ENCODE measurements around the gene WDR73.

Gene WDR73

GRCh38 chr15:84611631-84612030, 42.5 kb downstream of the WDR73 start:
- no peak for DNase-seq
- no peak for ATAC-seq

- DNase-seq (no peak), ATAC-seq (no peak)
Measured at GRCh38 chr15:84609818-84610525, 44.1 kb downstream of the WDR73 start.

DNA sequence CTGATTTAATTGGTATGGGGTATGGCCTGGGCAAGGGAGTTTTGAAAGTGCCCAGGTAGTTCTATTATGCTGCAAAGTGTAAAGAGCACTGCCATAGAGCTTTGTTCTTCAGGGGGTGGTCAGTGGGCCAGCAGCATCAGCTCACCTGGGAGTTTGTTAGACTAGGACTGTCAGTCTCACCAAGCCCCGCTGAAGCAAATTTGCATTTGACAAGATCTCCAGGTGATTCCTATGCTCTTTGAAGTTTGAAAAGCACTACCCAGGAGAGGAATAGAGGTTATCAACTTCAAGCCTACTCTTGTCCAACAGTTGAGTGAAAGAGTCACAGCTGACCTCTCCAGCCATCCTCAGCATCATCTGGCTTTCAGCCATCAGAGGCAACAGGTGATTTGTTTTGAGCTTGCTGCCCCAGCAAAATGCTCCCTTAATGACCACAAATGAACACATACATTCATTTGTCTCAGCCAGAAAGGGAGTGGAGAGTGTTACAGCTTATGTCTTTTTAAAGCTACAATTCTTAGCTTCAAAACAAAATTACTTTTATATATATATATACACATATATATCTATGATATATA, 45.3 kb downstream of the WDR73 start:
- DNase-seq (no peak), ATAC-seq (no peak)

- ATAC-seq = no peak
- no peak for DNase-seq
Measured at GRCh38 chr15:84606653-84607120, 47.4 kb downstream of the WDR73 start.

- no peak for DNase-seq
Measured at GRCh38 chr15:84605554-84605882, 48.6 kb downstream of the WDR73 start.

DNA sequence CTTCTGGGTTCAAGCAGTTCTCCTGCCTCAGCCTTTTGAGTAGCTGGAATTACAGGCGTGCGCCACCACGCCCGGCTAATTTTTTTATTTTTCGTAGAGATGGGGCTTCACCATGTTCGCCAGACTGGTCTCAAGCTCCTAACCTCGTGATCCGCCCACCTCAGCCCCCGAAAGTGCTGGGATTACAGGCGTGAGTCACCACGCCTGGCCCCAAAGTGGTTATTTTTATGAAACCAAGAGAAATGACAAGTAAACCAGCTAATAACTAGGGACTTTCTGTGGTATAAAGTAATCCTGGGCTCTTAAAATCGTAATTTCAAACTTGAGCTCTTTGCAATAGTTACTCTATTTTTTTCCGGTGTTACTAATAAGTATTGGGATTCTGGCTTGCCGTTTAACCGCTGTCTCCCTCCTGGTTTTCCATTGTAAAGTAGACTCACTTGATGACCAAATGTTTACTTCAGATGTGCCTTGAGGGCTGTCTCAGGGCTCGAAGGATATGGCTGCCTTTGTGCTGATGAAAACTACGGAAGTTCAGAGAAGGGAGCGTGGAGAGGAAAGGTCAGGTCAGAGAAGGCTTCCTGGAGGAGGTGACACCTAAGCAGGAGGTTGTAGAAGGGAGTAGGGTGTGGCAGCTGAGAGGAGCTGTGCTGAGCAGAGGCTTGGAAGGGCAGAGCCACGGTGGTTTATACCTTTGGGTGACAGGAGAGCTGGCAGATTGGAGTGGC, 49.1 kb downstream of the WDR73 start:
- DNase-seq (peak; percentile 74), ATAC-seq (peak; percentile 30)

More at GRCh38 chr15:84605554-84605882, 48.6 kb downstream of the WDR73 start:
- ATAC-seq = no peak

GRCh38 chr15:84603630-84604379, 50.3 kb downstream of the WDR73 start:
- DNase-seq = no peak
- no peak for ATAC-seq

- DNase-seq (no peak), ATAC-seq (no peak)
Measured at GRCh38 chr15:84601555-84601838, 52.6 kb downstream of the WDR73 start.

DNA sequence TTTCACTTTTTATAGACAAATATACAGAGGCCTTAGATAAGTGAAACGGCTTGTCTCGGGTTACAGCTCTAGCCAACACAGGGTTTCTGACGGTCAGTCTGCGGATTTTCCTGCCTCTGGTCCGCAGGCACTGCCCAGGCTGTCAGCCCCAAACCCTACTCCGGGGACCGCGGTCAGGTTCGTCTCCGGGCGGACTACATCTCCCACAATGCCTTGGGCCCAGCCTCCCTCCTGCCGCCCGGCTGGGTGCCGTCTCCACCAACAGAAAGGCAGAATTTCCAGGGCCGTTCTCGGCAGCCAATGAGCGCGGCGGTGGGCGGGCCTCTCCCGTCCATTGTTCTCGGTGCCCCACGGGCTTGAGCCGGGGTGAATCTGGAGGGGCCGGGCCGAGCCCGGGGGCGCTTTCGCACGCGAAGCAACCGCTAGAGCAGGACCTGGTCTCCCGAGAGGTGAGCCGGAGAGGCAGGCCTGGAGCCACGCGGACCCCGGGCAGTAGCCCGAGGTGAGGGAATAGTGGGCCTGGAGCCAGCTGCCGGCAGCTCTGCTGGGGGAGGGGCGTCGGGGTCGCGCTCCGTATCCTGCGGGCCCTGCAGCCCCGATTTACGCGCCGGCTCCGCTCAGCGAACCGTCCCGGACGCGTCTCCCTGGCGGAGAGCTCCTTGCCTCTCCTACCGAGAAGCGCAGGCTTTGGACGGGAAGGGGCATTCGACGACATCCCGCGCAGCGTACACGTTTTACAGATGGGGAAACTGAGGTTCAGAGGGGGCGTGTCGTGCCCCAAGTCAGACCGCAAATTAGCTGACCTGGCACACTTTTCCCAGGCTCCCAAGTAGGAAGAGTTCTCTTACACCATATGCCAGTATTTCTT, 53.2 kb downstream of the WDR73 start, which contains the start of gene ZSCAN2:
ZSCAN2 (plus strand) TSS at position 323 of the 868 bp plus-strand sequence. CDS start 2,919 bp downstream, outside the sequence.
- peak; percentile 94 for ATAC-seq
- DNase-seq = peak; percentile 95

DNA sequence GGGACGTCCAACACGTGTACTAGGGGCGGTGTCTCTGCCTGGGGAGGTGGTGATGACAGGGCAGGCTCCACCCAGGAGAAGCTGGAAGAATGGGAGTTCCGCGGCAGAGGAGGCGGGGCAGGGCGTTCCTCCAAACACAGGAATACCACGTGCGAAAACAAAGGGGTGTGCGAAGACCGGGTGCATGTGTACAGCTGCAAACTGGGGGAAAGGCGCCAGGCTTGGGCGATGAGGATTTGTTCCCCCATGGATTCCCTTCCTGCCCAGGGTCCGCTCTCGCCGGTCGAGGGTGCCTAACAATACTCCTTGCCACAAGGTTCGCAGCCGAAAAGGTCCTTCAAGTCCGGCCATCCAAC, 53.8 kb downstream of the WDR73 start:
- peak; percentile 63 for DNase-seq
- peak; percentile 10 for ATAC-seq

- ATAC-seq = no peak
- no peak for DNase-seq
Measured at GRCh38 chr15:84599906-84600305, 54.2 kb downstream of the WDR73 start.

GRCh38 chr15:84598993-84599392, 55.1 kb downstream of the WDR73 start:
- DNase-seq = peak; percentile 56
- no peak for ATAC-seq

DNA sequence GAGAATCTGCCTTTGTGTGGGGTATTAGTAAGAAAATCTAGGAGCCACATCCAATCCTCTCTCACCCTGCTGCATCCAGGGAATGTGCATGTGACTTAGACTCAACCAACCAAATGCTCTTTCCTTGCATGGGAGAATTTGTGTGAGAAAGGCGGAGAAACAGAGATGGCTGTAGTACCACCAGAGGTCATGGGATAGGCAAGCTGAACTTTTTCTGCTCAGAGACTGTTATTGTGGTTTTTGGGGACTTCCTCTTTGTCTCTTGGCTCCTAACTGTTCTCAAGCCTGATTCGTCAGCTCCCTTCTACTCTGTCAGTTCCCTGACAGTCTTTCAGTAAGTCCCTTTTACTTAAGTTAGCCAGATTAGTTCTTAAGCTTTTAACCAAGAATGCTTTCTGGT, 55.8 kb downstream of the WDR73 start:
- ATAC-seq (no peak), DNase-seq (no peak)

DNA sequence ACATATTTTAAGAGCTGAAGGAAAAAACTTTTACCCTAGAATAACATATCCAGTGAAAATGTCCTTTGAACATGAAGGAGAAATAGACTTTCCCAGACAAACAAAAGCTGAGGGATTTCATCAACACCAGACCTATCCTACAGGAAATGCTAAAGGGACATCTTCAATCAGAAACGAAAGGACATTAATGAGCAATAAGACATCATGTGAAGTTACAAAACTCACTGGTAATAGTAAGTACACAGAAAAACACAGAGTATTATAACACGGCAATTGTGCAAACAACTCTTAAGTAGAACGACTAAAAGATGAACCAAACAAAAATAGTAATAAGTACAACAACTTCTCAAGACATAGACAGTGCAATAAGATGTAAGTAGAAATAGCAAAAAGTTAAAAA, 56.8 kb downstream of the WDR73 start:
- ATAC-seq = no peak

GRCh38 chr15:84595660-84596059, 58.4 kb downstream of the WDR73 start:
- DNase-seq = no peak
- ATAC-seq = no peak

More for the DNA sequence above, 56.8 kb downstream of the WDR73 start:
- no peak for DNase-seq

DNA sequence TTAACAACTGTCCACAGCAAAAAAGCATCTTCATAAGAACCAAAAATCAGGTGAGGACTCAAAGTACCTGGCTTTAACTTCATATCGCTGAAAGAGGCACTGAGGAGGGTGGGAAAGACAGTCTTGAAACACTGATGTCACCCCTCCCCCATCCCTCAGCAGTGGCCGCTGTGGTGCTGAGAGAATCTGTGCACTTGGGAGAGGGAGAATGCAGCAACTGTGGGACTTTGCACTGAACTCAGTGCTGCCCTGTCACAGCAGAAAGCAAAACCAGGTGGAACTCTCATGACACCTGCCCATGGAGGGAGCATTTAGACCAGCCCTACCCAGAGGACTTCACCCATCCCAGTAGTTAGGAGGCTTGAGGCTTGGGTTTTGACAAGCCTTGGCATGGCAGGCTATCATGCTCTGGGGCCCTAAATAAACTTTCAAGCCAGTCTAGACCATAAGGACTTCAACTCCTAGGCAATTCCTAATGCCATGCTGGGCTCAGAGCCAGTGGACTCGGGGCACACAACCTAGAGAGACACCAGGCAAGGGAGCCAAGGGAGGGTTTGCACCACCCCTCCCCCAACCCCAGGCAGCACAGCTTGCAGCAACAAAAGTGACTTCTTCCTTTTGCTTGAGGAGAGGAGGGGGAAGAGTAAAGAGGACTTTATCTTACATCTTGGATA, 59.3 kb downstream of the WDR73 start:
- ATAC-seq = no peak
- no peak for DNase-seq

- no peak for ATAC-seq
- no peak for DNase-seq
Measured at GRCh38 chr15:84591815-84592214, 62.3 kb downstream of the WDR73 start.

- ATAC-seq (no peak), DNase-seq (no peak)
Measured at GRCh38 chr15:84590406-84590805, 63.7 kb downstream of the WDR73 start.

Data from stimulated activated naive CD8-positive, alpha-beta T cell treated with anti-CD3 and anti-CD28 coated beads, Interleukin-15, Interleukin-2, amounts not matched to agents 100 U/mL and 50 U/mL, for 24 hours (primary cell).